Activated CD4-positive, CD25-positive, alpha-beta regulatory T cell treated with anti-CD3 and anti-CD28 coated beads, Interleukin-2, amount 50 U/mL, for 16 hours (primary cell): ENCODE measurements around the gene MYPN.
"Not testable (repeated sequence)": the region's sequence is repeated elsewhere in the genome, so short reads cannot be mapped to it uniquely, and the experiment has no call there.

Experiments
- DNase-seq: peaks from one replicate; pipeline ENCODE4 v3.0.0-alpha.2; 2020; ENCODE audit warnings: low read depth, low spot score

The MYPN gene

GRCh38 chr10:68231106-68231816 is 122.0 kb downstream of the MYPN start:
- DNase-seq: no peak

- DNase-seq: no peak
Measured at GRCh38 chr10:68231817-68232251, 122.5 kb downstream of the MYPN start, which contains the start of gene ATOH7. ATOH7 (minus strand) TSS chr10:68232113; CDS start chr10:68231677, 436 bp downstream.

DNA sequence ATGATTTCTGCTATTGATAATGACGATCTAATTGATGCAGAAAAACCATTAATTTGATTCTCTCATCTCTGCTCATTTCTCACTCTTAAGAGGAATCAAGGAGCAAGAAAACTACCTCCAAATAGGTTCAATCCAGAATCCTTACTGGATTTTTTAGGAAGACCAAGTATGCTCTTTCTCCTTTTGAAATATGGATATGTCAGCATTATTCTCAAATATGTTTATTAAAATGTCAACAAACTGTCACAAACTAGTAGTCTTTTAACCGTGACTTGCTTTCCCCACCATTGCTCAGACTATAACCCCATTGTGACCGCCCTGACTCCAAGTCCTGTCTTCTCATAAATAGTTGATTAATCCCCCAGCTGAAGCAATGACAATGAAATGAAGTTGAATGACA is 123.8 kb downstream of the MYPN start:
- no peak for DNase-seq

DNA sequence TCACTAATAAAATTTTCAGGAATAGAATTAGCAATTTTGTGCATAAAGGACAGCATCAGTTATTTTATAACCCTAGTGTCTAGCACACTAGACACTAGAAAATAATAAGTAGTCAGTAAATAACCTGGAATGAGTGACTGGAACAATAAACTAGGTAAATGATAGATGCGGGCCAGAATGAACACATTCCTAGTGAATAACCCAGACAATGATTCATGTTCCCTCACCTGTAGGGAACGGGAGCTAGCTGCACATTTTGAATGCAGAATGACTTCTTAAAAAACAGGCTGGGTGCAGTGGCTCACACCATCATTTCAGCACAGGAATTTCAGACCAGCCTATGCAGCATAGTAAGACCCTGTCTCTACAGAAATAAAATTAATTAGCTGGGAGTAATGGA is 125.8 kb downstream of the MYPN start:
- no peak for DNase-seq

- DNase-seq: no peak
Measured at GRCh38 chr10:68235581-68235980, 126.3 kb downstream of the MYPN start.

GRCh38 chr10:68237173-68237572 is 127.9 kb downstream of the MYPN start:
- no peak for DNase-seq

- no peak for DNase-seq
Measured at GRCh38 chr10:68238371-68238770, 129.1 kb downstream of the MYPN start.

DNA sequence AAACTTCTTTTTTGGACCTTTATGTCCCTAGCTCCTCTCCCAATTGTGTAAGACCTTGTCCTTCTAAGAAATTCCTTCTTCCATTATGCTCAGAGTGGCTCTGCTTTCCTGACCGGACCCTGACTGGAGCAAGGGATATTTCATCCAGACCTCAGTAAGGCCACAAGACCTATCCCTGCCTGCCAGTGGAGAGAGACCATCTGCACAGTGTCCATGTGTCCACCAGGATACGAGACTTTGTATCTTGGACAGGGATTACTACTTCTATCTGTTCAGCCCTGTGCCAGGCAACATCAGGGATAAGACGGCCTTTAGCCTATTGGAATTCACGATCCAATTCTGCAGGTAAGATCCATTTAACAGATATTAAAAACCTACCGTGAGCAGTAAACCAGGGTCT is 129.8 kb downstream of the MYPN start:
- DNase-seq: no peak

DNA sequence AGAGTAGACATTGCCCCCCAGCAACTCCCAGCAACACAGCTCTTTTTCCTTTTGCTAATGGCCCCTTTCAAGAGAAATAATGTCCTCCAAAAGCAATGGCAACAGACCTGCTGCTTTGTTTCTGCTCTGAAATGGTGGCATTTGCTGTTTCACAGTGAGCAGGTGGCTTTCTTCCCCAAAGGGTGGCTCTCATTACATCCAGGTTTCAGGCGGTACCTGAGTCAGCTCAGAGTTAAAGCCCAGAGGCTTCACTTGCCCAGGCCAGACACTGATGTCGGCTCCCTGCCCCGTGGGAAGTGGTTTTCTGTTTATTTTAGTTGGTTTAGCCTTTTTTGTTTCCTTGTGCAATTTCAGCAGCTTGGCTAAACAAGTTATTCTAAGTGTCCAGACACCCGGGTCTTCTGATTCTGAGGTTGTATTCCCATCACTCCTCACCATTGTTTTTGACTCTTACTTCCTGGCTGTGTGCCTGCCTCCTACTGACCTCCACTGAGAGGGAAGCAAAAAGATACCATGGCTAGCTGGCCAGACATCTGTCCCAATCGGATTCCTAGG is 130.4 kb downstream of the MYPN start:
- no peak for DNase-seq

DNA sequence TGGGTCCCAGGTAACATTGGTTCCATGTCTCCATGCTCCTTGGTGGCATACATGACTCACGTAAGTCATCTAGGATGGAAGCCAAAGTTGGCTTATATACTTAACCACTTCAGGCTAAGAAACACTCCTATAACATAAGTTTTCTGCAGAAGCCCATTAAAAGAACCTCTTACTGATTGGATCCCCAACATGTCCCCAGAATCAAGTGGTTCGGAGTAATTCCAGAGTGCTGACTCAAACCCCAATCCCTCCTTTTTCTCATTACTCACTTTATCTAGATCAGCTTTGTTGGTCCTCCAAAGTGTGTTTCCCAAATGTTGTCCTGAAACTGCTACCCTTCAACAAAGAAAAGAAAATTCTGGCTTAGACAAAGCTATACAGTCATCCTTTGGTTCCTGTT is 132.8 kb downstream of the MYPN start:
- DNase-seq: no peak

DNA sequence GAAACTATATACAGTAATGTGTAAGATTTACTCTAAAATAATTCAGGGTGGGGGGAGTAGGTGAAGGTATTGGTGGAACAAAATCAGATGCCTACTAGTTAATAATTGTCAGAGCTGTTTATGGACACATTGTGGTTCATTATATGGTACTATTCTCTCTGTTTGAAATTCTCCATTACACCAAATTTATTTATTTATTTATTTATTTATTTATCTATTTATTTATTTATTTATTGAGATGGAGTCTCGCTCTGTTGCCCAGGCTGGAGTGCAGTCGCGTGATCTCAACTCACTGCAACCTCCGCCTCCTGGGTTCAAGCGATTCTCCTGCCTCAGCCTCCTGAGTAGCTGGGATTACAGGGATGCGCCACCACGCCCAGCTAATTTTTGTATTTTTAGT is 137.1 kb downstream of the MYPN start:
- DNase-seq: not testable (repeated sequence)

DNA sequence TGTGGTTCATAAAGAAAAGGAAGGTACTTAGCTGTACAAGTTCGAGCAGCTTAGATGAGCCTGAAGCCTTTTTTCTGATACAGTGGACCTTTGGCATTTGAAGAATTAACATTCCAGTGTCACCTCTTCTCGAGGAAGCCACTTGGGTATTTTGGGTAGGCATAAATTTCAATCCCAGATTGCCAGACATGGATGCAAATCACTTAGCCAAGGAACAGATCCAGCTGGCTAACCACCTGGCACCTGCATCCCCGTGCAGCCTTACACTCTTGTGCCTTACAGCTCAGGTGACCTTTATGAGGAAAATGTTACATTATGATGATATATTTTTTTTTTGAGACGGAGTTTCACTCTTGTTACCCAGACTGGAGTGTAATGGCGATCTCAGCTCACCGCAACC is 138.6 kb downstream of the MYPN start:
- DNase-seq: no peak

- no peak for DNase-seq
Measured at GRCh38 chr10:68249297-68249696, 140.0 kb downstream of the MYPN start.

GRCh38 chr10:68251151-68251550 is 141.9 kb downstream of the MYPN start:
- DNase-seq: no peak

- DNase-seq: no peak
Measured at GRCh38 chr10:68251625-68252495, 142.6 kb downstream of the MYPN start.

DNA sequence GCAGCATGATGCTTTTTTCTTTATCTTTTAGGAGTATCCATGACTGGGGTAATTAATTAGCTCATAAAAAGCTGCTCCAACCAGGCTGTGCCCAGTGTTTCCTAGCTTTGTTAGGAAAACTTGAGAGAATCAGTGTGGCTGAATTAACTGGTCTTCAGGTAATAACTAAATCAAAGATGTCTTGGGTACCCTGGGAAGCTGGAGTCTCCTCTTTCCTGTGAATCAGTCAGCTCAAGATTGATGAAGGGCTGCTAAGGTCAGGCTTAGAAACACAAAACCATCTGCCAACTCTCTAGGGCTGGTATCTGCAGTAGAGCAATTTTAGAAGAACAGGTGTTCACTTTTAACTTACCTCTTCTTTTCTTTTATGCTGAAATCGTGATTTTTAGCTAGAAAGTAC is 144.1 kb downstream of the MYPN start:
- no peak for DNase-seq

- no peak for DNase-seq
Measured at GRCh38 chr10:68261132-68261856, 152.0 kb downstream of the MYPN start.
